ENCODE results near the gene DNM1.

- TF ChIP-seq POLR2AphosphoS5 (IDR thresholded peaks at IDR 0.05) (no peak), POLR2A (IDR thresholded peaks at IDR 0.05) (no peak)
Measured at GRCh38 chr9:128288273-128289004, 85.3 kb downstream of the DNM1 start.

Data from prostate gland (tissue), 1 donor.